HCT116 (cell line): ENCODE results near the gene CGNL1. TPM values are rescaled to one million over a fixed set of nuclear protein-coding genes. Genes with fewer than 3 reads are reported as not detected.

Experiments used
- ATAC-seq: fragments of 200-7000 bp; cut with Tn5 transposase; 2 replicates; pipeline ENCODE4 v1.9.1; 2020; ENCODE audit warnings: mild to moderate bottlenecking, moderate library complexity
- BruUV-seq: library from RNA; stranded (reverse); fragments of 400-500 nt; replicated peaks from 2 replicates; lab custom pipeline; 2021; lab: Mats Ljungman, UMichigan
- CTCF ChIA-PET: fragments of 300-600 bp; sonication (Branson Sonifier 250); formaldehyde crosslinking; loops from one replicate; lab custom pipeline; 2021; ENCODE audit warnings: antibody characterized with exemption; lab: Charles Lee
- POLR2A ChIA-PET: fragments of 300-600, 350-600 bp; sonication (Branson Sonifier 250); formaldehyde crosslinking; loops from one replicate; lab custom pipeline; 2021; ENCODE audit warnings: antibody characterized with exemption; lab: Charles Lee
- RAD21 ChIA-PET, 2 experiments: fragments of 300-600 bp; sonication (Branson Sonifier 250); formaldehyde crosslinking; loops; one replicate each; lab custom pipeline; 2023; ENCODE audit warnings: low total read pairs in 2 of 2; ENCODE audit not compliant: uncharacterized antibody in 2 of 2, unreplicated experiment in 2 of 2, low non-redundant PET in 1 of 2; lab: Charles Lee
- DNase-seq: peaks from one replicate; pipeline ENCODE4 v3.0.0-alpha.2; 2010; ENCODE audit warnings: low read depth, low spot score
- H2AFZ ChIP-seq: fragments of 200-600 bp; shearing (Covaris generic), sonication (generic); 2 replicates; pipeline ENCODE4 v1.6.1; 2017; ENCODE audit warnings: low read depth, mixed run types, mixed read lengths, antibody characterized with exemption, low read length; ENCODE audit not compliant: poor library complexity, severe bottlenecking
- H3K27ac ChIP-seq: 2 replicates; pipeline ENCODE4 v1.5.1; 2012; ENCODE audit warnings: low read depth, low read length
- H3K27me3 ChIP-seq: fragments of 200-600 bp; sonication (generic); 2 replicates; pipeline ENCODE4 v1.6.1; 2016; ENCODE audit warnings: mixed run types, low read length, mixed read lengths; ENCODE audit not compliant: insufficient read depth
- H3K36me3 ChIP-seq, 2 experiments: fragments of 200-500 bp in 1 of 2; fragments of 200-600 bp in 1 of 2; sonication (Bioruptor generic) in 1 of 2; sonication (generic) in 1 of 2; 2 replicates each; pipeline versions ENCODE4 v1.5.1 to v1.6.1; 2014 to 2016; ENCODE audit warnings: low read length in 2 of 2, inconsistent platforms in 1 of 2, mixed read lengths in 1 of 2, mixed run types in 1 of 2; ENCODE audit not compliant: insufficient read depth in 2 of 2, control insufficient read depth in 1 of 2
- H3K4me1 ChIP-seq, 2 experiments: fragments of 200-600 bp in 1 of 2; sonication (generic) in 1 of 2; 2 replicates each; pipeline versions ENCODE4 v1.5.1 to v1.6.1; 2012 to 2017; ENCODE audit warnings: low read length in 2 of 2, inconsistent platforms in 1 of 2, mild to moderate bottlenecking in 1 of 2, mixed read lengths in 1 of 2, mixed run types in 1 of 2, moderate library complexity in 1 of 2; ENCODE audit not compliant: insufficient read depth in 2 of 2, control insufficient read depth in 1 of 2
- H3K4me2 ChIP-seq: fragments of 200-600 bp; sonication (generic); 2 replicates; pipeline ENCODE4 v1.6.1; 2017; ENCODE audit warnings: mixed run types, low read length, mixed read lengths
- H3K4me3 ChIP-seq, 2 experiments: fragments of 200-600 bp in 1 of 2; sonication (generic) in 1 of 2; replicated peaks in 1 of 2; 2 replicates each; pipeline ENCODE4 v1.5.1; 2011 to 2016; ENCODE audit warnings: low read length in 2 of 2, control low read depth in 1 of 2, low read depth in 1 of 2, mild to moderate bottlenecking in 1 of 2, mixed read lengths in 1 of 2, mixed run types in 1 of 2
- H3K79me2 ChIP-seq: fragments of 200-600 bp; sonication (generic); 2 replicates; pipeline ENCODE4 v1.6.1; 2017; ENCODE audit warnings: mild to moderate bottlenecking, mixed run types, low read length, moderate library complexity, mixed read lengths; ENCODE audit not compliant: insufficient read depth
- H3K9ac ChIP-seq: fragments of 200-600 bp; sonication (generic); 2 replicates; pipeline ENCODE4 v1.6.1; 2016; ENCODE audit warnings: low read length, mixed read lengths
- H3K9me2 ChIP-seq: fragments of 200-600 bp; sonication (generic), shearing (Covaris generic); 2 replicates; pipeline ENCODE4 v1.6.1; 2017; ENCODE audit warnings: mixed run types, mild to moderate bottlenecking, moderate library complexity; ENCODE audit not compliant: insufficient read depth
- H3K9me3 ChIP-seq, 2 experiments: fragments of 200-500 bp in 1 of 2; fragments of 200-600 bp in 1 of 2; sonication (Bioruptor generic) in 1 of 2; sonication (generic) in 1 of 2; 2 replicates each; pipeline ENCODE4 v1.6.1; 2014 to 2017; ENCODE audit warnings: low read length in 2 of 2, mixed read lengths in 2 of 2, inconsistent platforms in 1 of 2, low read depth in 1 of 2, mild to moderate bottlenecking in 1 of 2, mixed run types in 1 of 2, moderate library complexity in 1 of 2; ENCODE audit not compliant: control insufficient read depth in 1 of 2, insufficient read depth in 1 of 2
- H4K20me1 ChIP-seq: fragments of 200-600 bp; sonication (generic), shearing (Covaris generic); 2 replicates; pipeline ENCODE4 v1.6.1; 2017; ENCODE audit warnings: mixed run types, mild to moderate bottlenecking, moderate library complexity; ENCODE audit not compliant: insufficient read depth
- CBX3 ChIP-seq: IDR thresholded peaks from 2 replicates; pipeline ENCODE4 v1.6.1; 2012; ENCODE audit warnings: low read depth
- CEBPB ChIP-seq: IDR thresholded peaks from 2 replicates; pipeline ENCODE4 v1.6.1; 2012; ENCODE audit warnings: low read depth
- EGR1 ChIP-seq: IDR thresholded peaks from 2 replicates; pipeline ENCODE4 v1.6.1; 2012; ENCODE audit warnings: low read depth
- ELF1 ChIP-seq: IDR thresholded peaks from 2 replicates; pipeline ENCODE4 v1.6.1; 2012; ENCODE audit warnings: low read depth, borderline replicate concordance
- EZH2 ChIP-seq: fragments of 200-600 bp; sonication (generic); IDR thresholded peaks from 2 replicates; pipeline ENCODE4 v1.6.1; 2017; ENCODE audit warnings: antibody characterized with exemption, mixed run types
- EZH2phosphoT487 ChIP-seq: fragments of 200-600 bp; IDR thresholded peaks from 2 replicates; pipeline ENCODE4 v1.6.1; 2018; ENCODE audit warnings: antibody characterized with exemption, borderline replicate concordance
- JUND ChIP-seq: IDR thresholded peaks from 2 replicates; pipeline ENCODE4 v1.6.1; 2012
- POLR2AphosphoS5 ChIP-seq: IDR thresholded peaks from 2 replicates; pipeline ENCODE4 v1.6.1; 2011; ENCODE audit warnings: mild to moderate bottlenecking, low read depth, low read length, moderate library complexity
- SIN3A ChIP-seq: IDR thresholded peaks from 2 replicates; pipeline ENCODE4 v1.6.1; 2012; ENCODE audit warnings: low read depth
- SP1 ChIP-seq: IDR thresholded peaks from 2 replicates; pipeline ENCODE4 v1.6.1; 2012; ENCODE audit warnings: low read depth
- TCF7L2 ChIP-seq: IDR thresholded peaks from 2 replicates; pipeline ENCODE4 v1.7.0; 2011; ENCODE audit warnings: borderline replicate concordance, inconsistent platforms; ENCODE audit not compliant: insufficient read depth, insufficient read length; ENCODE audit errors: extremely low read depth
- YY1 ChIP-seq: IDR thresholded peaks from 2 replicates; pipeline ENCODE4 v1.6.1; 2011; ENCODE audit warnings: low read length, low read depth, moderate library complexity, mild to moderate bottlenecking; ENCODE audit not compliant: insufficient replicate concordance; ENCODE audit errors: extremely low read depth
- ZFX ChIP-seq: fragments of 450-650 bp; IDR thresholded peaks from 2 replicates; pipeline ENCODE4 v1.6.1; 2017
- intact Hi-C: fragments of 100-400 bp; cut with micrococcal nuclease; formaldehyde crosslinking; loops from 2 replicates; pipeline ENCODE4 v1.10.0; 2022
- total RNA-seq: library from RNA; stranded (reverse); gene quantifications from one replicate; pipeline ENCODE4 v1.2.1, GENCODE V29; 2021; ENCODE audit not compliant: unreplicated experiment
- TF ChIP-seq, protein P1 (sequence below), 3 experiments: fragments of 200-600 bp in 1 of 3; sonication (generic) in 1 of 3; IDR thresholded peaks in 2 of 3; conservative IDR thresholded peaks in 1 of 3; 2 replicates each; pipeline ENCODE4 v1.5.1; 2012 to 2017; ENCODE audit warnings: low read depth in 2 of 3, low read length in 2 of 3, antibody characterized with exemption in 1 of 3, borderline replicate concordance in 1 of 3, control low read depth in 1 of 3, mild to moderate bottlenecking in 1 of 3, mixed read lengths in 1 of 3, mixed run types in 1 of 3, moderate library complexity in 1 of 3; ENCODE audit not compliant: insufficient read depth in 1 of 3
- TF ChIP-seq, protein P2 (sequence below): IDR thresholded peaks from 2 replicates; pipeline ENCODE4 v1.6.1; 2011; ENCODE audit warnings: mild to moderate bottlenecking, low read length, moderate library complexity; ENCODE audit not compliant: insufficient replicate concordance; ENCODE audit errors: extremely low read depth
- TF ChIP-seq, protein P3 (sequence below): IDR thresholded peaks from 2 replicates; pipeline ENCODE4 v1.6.1; 2012; ENCODE audit warnings: low read depth
- TF ChIP-seq, protein P4 (sequence below): IDR thresholded peaks from 2 replicates; pipeline ENCODE4 v1.6.1; 2012
- TF ChIP-seq, protein P5 (sequence below): IDR thresholded peaks from 2 replicates; pipeline ENCODE4 v1.6.1; 2012

The CGNL1 gene
- total RNA-seq, 1 experiment from 2014 or later: 2.2 TPM

DNA sequence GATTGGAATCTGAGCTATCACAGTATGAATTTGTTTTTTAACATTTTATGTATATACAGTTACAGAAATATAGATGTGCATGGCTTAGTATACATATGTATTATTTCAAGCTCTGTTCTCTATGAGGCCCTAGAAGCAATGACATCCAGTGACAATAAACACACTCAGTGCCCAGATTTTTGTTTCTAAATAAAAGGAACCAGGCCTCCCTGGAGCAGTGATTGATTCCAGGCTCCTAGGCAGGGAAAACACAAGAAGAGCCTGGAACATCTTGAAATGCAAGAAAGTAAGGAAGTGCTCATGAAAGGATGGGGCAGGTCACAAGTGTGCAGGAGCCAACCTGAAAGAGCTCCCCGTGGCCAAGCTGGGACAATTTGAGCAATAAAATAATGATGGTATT lies 18.5 kb upstream of the CGNL1 start:
- Histone ChIP-seq H3K4me2 (no peak overlapping the region), H3K4me1 (no peaks in the 10 kb centered on the region), H3K9me3 (no peaks in the 10 kb centered on the region), H3K4me3 (no peak overlapping the region), H2AFZ (no peak overlapping the region), H3K27me3 (no peaks in the 10 kb centered on the region), H3K79me2 (no peaks in the 10 kb centered on the region)
- ChIA-PET RAD21 (no interaction called here), POLR2A (no interaction called here)
- DNase-seq: no peak
- TF ChIP-seq CEBPB (no peak), YY1 (no peak), EGR1 (no peak), EZH2phosphoT487 (no peak), SIN3A (no peak), CBX3 (no peak), ZFX (no peak), POLR2AphosphoS5 (no peak), ELF1 (no peak), TCF7L2 (no peak), EZH2 (no peak), JUND (no peak), SP1 (no peak)
- TF ChIP-seq, protein P1, sequence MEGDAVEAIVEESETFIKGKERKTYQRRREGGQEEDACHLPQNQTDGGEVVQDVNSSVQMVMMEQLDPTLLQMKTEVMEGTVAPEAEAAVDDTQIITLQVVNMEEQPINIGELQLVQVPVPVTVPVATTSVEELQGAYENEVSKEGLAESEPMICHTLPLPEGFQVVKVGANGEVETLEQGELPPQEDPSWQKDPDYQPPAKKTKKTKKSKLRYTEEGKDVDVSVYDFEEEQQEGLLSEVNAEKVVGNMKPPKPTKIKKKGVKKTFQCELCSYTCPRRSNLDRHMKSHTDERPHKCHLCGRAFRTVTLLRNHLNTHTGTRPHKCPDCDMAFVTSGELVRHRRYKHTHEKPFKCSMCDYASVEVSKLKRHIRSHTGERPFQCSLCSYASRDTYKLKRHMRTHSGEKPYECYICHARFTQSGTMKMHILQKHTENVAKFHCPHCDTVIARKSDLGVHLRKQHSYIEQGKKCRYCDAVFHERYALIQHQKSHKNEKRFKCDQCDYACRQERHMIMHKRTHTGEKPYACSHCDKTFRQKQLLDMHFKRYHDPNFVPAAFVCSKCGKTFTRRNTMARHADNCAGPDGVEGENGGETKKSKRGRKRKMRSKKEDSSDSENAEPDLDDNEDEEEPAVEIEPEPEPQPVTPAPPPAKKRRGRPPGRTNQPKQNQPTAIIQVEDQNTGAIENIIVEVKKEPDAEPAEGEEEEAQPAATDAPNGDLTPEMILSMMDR (IDR thresholded peaks at IDR 0.05 in 2 of 3, conservative IDR thresholded peaks at IDR 0.05 in 1 of 3; ENCODE audit: borderline replicate concordance in 1 of 3, insufficient read depth in 1 of 3, low read depth in 2 of 3, low read length in 2 of 3): no peak
- TF ChIP-seq, protein P2, sequence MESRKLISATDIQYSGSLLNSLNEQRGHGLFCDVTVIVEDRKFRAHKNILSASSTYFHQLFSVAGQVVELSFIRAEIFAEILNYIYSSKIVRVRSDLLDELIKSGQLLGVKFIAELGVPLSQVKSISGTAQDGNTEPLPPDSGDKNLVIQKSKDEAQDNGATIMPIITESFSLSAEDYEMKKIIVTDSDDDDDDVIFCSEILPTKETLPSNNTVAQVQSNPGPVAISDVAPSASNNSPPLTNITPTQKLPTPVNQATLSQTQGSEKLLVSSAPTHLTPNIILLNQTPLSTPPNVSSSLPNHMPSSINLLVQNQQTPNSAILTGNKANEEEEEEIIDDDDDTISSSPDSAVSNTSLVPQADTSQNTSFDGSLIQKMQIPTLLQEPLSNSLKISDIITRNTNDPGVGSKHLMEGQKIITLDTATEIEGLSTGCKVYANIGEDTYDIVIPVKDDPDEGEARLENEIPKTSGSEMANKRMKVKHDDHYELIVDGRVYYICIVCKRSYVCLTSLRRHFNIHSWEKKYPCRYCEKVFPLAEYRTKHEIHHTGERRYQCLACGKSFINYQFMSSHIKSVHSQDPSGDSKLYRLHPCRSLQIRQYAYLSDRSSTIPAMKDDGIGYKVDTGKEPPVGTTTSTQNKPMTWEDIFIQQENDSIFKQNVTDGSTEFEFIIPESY: no peak
- TF ChIP-seq, protein P3, sequence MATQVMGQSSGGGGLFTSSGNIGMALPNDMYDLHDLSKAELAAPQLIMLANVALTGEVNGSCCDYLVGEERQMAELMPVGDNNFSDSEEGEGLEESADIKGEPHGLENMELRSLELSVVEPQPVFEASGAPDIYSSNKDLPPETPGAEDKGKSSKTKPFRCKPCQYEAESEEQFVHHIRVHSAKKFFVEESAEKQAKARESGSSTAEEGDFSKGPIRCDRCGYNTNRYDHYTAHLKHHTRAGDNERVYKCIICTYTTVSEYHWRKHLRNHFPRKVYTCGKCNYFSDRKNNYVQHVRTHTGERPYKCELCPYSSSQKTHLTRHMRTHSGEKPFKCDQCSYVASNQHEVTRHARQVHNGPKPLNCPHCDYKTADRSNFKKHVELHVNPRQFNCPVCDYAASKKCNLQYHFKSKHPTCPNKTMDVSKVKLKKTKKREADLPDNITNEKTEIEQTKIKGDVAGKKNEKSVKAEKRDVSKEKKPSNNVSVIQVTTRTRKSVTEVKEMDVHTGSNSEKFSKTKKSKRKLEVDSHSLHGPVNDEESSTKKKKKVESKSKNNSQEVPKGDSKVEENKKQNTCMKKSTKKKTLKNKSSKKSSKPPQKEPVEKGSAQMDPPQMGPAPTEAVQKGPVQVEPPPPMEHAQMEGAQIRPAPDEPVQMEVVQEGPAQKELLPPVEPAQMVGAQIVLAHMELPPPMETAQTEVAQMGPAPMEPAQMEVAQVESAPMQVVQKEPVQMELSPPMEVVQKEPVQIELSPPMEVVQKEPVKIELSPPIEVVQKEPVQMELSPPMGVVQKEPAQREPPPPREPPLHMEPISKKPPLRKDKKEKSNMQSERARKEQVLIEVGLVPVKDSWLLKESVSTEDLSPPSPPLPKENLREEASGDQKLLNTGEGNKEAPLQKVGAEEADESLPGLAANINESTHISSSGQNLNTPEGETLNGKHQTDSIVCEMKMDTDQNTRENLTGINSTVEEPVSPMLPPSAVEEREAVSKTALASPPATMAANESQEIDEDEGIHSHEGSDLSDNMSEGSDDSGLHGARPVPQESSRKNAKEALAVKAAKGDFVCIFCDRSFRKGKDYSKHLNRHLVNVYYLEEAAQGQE: no peak
- TF ChIP-seq, protein P4, sequence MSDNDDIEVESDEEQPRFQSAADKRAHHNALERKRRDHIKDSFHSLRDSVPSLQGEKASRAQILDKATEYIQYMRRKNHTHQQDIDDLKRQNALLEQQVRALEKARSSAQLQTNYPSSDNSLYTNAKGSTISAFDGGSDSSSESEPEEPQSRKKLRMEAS: no peak
- TF ChIP-seq, protein P5, sequence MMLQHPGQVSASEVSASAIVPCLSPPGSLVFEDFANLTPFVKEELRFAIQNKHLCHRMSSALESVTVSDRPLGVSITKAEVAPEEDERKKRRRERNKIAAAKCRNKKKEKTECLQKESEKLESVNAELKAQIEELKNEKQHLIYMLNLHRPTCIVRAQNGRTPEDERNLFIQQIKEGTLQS: no peak
- TF ChIP-seq, all 23 proteins: peak for 0
- no peaks in the 10 kb centered on the region; the same call in 1 of the 2 replicates for H3K9me2 ChIP-seq
- H4K20me1 ChIP-seq: no peaks in the 10 kb centered on the region
- intact Hi-C loops: no loop called here
- CTCF ChIA-PET: no interaction called here
- H3K27ac ChIP-seq: no peak overlapping the region
- no peaks in the 10 kb centered on the region for H3K36me3 ChIP-seq
- BruUV-seq: no TSS peak
- no peak overlapping the region for H3K9ac ChIP-seq
- ATAC-seq: no peak
